Ammon's horn (tissue), 1 donor: ENCODE measurements around the gene BDKRB1.

Experiments used
- DNase-seq: peaks from one replicate; pipeline ENCODE4 v3.0.0-alpha.2; 2016; ENCODE audit warnings: low spot score

The BDKRB1 gene

GRCh38 chr14:96255501-96256366, at the start of gene BDKRB1:
Gene BDKRB1, plus strand, starts transcription at chr14:96256210. Its CDS starts 7,473 bp downstream, at chr14:96263683.
- no peak for DNase-seq

DNA sequence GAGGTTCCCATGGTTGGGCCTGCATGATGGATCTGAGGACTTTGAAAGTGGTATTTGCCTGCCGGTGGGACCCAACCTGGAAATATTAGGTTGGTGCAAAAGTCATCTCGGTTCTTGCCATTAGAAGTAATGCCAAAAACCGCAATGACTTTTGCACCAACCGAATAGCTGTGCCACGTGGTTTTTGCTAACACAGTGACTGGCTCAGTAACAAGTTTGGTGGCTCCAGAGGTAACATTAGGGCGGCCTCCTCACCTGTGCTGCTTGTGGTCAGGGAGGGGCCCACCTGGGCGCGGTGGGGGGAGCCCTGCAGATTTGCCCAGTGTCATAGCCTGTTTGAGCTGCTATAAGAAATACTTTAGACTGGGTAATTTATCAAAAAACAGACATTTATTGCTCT, 49.5 kb upstream of the BDKRB1 start:
- DNase-seq = no peak

DNA sequence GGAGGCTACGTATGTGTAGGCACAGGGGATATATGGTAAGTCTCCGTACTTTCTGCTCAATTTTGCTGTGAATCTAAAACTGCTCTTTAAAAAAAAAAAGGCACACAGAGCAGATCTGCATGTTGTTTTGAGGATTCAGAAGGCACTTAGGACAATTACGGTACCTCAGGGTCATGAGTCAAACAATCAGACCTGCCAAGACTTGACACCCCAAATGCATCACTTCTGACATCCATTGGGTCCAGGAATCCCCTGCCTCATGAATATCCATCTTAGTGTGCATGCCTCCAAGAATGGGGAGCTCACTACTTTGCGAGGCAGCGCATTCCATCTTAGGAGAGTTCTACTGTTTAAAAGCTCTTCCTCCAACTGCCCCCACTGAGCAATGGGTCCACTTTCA, 48.3 kb upstream of the BDKRB1 start:
- DNase-seq = no peak

DNA sequence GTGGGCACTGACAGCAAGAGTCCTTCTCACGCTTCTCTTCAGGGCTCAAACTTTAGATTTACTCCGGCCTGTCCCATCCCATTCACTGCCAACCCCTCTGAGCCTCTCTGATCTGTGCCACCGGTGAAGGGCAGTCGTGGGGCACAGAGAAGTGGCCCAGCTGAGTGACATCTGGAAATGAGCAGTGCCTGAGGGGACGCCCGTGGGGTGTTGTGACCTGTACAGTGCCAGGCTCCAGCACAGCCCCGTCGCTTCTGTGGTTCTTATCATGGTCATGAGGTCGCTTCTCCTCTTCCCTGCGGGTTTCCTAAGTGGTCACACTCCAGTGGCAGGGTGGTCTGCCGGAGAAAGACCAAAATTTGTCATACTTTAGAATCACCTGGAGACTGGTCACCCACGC, 47.3 kb upstream of the BDKRB1 start:
- DNase-seq = no peak

DNA sequence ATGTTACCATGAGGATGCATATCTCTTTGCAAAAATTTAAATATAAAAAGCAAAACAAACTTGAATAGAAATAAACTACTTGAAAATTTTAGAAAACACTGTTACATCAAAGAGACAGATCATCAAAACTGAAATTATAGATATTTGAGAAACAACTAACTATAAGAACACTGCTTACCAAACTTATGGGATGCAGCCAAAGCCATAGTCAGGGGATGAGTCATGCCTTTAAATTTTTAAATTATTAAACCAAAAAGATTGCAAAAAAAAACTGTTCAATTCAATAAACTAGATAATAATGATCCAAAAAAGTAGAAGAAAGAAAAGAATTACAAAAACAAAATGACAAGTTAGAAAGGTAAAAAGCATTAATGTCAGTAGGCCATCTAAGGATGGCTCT, 43.9 kb upstream of the BDKRB1 start:
- DNase-seq = no peak

- no peak for DNase-seq
These were observed 43.1 kb upstream of the BDKRB1 start for GRCh38 chr14:96212896-96213295.

DNA sequence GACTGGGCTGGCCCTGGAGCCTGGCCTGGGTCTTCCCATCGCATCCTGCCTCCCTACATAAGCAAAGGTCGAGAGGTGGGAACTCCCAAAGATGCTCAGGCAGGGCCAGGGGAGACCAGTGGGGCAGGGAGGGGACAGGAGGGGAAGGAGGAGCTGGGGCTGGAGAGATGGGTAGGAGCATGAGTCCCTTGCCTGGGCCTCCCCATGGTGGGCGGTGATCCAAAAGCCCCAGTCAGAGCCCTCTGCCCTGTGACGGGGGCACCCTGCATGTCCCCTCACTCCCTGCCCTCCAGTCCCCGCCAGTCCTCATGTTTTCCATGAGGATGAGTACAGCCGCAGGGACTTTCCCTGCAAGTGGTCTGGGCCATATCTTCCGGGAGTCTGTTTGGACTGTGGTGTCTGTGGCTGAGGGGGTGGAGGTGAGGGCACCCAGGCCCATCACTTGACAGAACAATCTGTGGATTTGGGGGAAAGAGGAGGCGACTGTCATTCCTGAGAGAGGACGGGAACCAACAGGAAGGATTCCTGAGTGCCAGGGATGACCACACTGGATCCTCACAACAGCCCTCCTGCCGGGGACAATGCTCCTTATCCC, 42.0 kb upstream of the BDKRB1 start:
- no peak for DNase-seq

DNA sequence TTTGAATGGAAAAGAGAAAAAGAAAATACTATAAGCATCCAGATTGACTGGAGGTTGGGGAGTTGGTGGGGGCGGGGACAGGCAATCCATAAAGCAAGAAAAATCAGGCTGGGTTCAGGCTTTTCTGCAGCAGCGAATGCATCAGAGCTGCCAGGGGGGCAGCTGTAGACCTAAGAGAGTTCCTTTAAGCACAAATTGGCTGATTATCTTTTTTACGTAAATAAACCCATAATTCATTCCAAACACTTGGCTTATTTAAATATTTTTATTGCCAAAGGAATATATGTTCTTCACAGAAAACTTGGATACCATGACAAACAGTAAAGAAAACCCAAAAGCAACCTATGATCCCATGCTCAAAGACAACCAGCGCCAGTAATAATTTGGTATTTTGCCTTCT, 41.2 kb upstream of the BDKRB1 start:
- no peak for DNase-seq

- no peak for DNase-seq
These were observed 40.4 kb upstream of the BDKRB1 start for GRCh38 chr14:96215452-96216244.

DNA sequence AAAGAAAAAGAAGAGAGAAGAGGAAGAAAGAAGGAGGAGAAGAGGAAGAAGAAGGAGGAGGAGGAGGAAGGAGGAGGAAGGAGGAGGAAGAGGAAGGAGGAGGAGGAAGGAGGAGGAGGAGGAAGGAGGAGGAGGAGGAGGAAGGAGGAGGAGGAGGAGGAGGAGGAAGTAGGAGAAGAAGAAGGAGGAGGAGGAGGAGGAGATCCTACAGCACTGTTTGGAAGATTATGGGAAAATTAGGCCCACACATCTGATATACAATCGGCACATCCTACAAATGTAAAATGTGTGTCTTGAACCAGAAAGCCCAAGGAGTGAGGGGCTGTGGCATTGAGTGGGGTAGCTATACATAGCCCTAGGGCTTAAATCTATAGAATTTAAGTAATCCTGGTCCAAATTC, 39.4 kb upstream of the BDKRB1 start:
- DNase-seq = no peak

DNA sequence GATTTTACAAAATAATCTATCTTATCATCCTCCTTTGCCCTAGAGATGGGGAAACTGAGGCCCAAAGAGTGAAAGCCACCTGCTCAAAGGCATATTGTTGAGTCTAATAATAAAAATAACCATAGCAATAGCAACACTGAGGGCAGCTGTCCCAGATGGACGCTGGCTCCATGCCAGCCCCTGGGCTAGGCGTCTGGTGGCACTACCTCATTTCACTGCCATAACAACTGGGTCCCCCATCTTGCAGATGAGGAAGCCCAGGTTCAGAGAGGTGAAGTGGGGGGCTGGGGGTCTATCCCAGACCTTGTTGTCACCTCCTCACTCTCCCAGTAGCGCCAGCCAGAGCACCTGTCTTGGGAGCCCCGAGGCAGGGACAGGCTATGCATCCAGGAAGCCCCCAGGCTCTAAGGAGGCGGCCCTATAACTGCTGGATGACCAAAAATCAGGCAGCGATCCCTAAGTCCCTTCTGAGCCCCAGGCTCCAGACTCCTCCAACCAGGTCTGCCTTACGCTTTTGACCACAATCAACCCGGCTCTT, 38.6 kb upstream of the BDKRB1 start:
- no peak for DNase-seq

DNA sequence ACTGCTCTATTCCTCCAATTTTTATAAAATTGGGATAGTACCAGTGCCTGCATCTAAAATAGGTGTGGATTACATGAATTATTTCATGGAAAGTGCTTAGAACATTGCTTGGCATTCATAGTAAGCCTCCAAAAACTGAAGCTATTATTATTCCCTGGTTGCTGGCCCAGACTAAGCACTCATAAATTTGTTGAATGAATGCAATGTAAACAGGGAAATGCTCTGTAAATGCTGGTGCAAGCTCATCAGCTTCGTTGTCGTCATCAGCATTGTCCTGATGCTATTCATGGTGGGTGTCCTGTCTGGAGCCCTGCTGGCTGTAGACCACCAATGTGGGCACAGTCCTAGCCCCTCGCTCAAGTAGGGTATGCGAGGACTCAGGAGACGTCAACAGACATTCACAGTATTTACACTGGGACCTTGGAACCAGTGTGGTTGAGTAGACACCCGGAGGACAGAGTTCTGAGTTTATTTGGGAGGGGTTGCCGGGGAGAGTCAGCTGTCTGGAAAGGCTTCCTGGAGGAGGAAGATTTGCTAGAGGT, 34.8 kb upstream of the BDKRB1 start:
- no peak for DNase-seq

DNA sequence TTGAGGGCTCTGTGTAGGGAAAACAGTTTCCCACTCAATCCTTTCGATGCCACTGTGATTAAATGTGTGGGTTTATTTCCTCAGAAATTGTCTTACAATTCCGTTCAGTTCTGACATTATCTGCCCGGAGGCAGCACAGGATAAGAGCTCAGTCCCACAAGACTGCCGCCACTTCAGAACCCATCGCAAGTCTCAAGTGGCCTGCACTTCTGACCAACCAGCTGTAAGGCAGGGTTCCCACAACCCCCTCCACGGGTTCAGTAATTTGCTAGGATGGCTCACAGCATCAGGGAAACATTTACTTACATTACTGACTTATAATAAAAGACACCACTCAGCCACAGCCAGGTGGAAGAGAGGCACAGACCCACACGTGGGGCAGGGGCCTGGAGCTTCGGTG, 34.2 kb upstream of the BDKRB1 start:
- no peak for DNase-seq

- no peak for DNase-seq
These were observed 31.4 kb upstream of the BDKRB1 start for GRCh38 chr14:96224480-96225096.

DNA sequence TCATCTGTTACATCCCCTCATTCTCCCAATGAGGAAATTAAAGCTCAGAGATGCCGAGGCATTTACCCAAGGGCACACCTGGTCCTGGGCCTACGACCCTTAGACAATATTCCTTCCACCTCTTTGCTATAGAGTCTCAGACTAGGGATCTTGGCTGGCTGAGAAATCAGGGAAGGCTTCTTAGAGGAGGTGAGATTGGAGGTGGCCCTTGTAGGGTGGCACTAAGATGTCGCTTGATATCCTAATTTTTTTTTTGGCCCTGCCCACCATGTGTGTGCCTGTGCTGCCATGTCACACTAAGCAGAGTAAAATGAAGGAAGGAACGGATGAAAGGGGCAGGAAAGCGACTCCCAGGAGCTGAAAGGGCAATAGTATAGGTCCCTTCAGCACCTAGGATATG, 30.8 kb upstream of the BDKRB1 start:
- no peak for DNase-seq

GRCh38 chr14:96225745-96226151, 30.3 kb upstream of the BDKRB1 start:
- DNase-seq = no peak

DNA sequence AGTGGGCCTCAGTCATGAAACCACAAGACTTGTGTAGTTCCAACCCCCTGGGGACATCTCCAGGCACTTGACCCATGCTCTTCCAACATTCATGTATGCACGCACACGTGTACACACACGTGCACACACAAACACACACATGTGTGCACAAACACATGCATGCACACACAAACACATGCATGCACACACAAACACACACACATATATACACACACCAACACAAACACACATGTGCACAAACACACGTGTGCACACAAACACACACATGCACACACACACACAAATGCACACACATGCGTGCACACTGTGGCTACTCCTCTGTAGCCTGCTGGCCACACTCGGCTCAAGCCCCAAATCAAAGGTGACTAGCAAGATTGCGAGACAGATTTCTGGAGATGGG, 28.6 kb upstream of the BDKRB1 start:
- no peak for DNase-seq

- no peak for DNase-seq
These were observed 26.7 kb upstream of the BDKRB1 start for GRCh38 chr14:96229315-96229714.

DNA sequence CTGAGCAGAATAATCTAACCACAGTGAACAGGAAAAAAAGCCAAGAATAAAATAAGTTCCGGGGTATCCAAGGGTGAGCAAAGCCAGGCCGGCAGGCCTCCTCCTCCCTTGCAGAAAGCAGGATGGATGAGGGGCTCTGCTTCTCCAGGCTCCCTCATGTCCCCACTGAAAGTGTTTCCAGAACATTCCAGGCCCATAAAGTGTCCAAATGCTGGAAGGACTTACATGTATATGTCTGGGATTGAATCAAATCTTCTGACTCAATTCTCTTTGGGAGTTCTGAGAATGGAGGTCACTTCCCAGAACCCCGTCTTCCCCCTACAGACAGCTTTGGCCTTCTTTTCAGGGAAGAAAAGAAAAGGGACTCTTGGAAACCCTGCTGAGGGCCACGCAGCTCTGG, 25.0 kb upstream of the BDKRB1 start:
- no peak for DNase-seq

- DNase-seq = no peak
These were observed 24.4 kb upstream of the BDKRB1 start for GRCh38 chr14:96231526-96232130.

- DNase-seq = no peak
These were observed 23.5 kb upstream of the BDKRB1 start for GRCh38 chr14:96232506-96232905.
